NCI-H2107 treated with DMSO at 0.1 percent for 48 hours (cell line): Measurements from ENCODE around the gene CLDN20.
"Not testable (repeated sequence)": the region's sequence is repeated elsewhere in the genome, so short reads cannot be mapped to it uniquely, and the experiment has no call there.

Source experiments
- DNase-seq: peaks from one replicate; lab custom pipeline; 2025; ENCODE audit not compliant: unreplicated experiment; lab: John Stamatoyannopoulos, UW

CLDN20 gene, protein sequence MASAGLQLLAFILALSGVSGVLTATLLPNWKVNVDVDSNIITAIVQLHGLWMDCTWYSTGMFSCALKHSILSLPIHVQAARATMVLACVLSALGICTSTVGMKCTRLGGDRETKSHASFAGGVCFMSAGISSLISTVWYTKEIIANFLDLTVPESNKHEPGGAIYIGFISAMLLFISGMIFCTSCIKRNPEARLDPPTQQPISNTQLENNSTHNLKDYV

DNA sequence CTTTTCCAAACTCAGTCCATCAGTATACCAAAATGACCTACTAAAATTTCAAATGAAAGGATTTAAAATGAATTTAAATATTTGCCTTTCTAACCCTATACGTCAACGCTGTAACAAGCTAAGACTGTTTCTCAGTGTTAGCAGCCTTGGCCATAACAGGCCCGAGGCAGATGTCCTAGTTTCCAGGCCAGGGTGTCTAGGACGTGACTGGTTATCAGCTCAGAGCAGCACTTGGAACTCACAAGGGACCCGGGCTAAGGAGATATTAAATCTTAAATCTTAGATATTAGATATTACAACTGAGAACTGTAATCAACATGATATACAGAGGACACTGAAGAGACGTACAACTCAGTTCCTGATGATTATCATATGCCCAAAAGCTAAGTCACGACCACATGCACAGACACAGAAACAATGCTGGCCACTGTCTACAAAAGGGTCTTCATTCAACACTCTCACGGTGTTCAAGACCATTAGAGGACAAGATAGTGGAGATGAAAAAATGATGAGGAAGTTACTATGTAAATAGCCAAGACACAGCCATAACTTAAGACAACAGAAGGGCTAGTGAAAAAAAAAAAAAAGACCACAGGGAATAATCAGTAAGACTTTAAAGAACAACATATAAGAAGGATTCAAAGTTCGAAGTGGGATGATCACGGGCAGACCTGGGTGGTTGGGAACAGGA, at the start of gene CLDN20:
TSS of gene CLDN20 (plus strand) at position 641 of the 691 bp plus-strand sequence. CDS start 11,707 bp downstream, outside the sequence.
- no peak for DNase-seq

DNA sequence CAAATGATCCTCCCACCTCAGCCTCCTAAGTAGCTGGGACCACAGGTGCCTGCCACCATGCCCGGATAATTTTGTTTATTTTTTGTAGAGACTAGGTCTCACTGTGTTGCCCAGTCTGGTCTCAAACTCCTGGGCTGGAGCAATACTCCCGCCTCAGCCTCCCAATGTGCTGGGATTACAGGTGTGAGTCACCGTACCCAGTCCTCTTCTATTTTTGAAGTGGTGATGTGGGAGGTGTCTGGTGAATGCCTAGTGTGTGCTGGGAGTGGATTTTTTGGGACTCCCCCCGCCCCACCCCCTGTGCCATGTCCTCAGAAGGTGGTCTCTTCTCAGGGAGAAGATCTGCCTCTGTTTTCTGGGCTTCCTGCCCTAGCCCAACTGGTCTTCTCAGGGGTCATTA, 47.9 kb upstream of the CLDN20 start:
- DNase-seq = no peak

DNA sequence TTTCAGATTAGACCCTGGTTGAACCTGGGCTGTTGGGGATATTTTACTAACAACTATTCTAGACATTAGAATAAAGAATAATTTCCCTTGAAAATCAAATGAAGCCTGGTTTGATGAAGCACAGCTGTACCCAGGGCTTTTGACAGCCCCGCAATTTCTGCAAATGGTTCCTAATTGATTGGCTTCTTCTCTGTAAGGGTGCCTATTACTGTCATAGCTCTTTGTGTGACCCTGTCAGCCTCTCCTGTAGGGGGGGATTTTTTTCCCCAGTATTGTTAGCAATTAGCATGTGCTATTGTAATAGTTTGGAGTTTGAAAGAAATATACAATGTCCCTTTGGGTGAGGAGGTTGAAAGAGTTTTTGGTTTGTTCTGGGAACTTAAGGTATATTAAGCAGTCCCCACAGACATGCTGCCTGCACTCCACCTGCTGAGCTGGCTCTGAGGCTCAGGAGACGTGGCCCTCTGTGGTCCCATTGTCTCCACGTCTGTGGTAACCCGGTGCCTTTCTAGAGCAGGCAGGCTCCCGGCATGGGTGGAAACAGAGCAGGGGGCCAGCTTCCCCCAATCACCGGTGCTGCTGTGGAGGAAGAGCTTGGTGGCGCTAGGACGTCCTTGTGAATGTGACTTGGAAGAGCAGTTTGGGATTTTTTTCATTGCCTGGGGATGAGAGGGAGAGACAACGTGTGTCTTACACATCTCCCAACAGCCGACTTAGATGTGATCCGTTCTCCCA, 47.3 kb upstream of the CLDN20 start:
- peak; percentile 23 for DNase-seq

DNA sequence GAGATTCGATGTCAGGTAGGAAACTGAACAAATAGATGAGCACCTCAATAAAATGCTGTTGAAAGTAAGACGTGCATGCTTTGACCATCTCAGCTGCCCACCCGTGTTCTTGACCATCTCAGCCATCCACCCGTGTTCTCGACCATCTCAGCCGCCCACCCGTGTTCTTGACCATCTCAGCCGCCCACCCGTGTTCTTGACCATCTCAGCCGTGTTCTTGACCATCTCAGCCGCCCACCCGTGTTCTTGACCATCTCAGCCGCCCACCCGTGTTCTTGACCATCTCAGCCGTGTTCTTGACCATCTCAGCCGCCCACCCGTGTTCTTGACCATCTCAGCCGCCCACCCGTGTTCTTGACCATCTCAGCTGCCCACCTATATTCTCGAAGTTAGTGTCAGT, 45.1 kb upstream of the CLDN20 start:
- DNase-seq = not testable (repeated sequence)

DNA sequence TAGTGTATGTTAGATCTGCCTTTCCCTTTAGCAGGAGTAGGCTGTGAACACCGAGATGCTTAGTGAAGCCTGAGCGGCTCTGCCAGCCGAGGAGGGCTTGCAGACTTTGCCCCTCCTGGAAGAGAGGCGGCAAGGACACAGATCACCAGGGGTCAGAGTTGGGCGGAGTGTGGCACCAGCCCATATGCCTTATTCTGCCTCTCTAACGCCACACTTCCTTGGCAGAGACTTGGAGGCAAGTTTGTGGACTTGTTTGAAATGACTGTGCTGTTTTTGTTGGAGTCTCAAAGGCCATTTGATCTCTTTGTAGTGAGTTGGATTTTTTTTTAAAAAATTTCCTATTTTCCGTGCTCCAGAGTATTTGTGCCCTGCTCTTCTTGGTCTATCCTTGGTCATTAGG, 44.5 kb upstream of the CLDN20 start:
- no peak for DNase-seq

DNA sequence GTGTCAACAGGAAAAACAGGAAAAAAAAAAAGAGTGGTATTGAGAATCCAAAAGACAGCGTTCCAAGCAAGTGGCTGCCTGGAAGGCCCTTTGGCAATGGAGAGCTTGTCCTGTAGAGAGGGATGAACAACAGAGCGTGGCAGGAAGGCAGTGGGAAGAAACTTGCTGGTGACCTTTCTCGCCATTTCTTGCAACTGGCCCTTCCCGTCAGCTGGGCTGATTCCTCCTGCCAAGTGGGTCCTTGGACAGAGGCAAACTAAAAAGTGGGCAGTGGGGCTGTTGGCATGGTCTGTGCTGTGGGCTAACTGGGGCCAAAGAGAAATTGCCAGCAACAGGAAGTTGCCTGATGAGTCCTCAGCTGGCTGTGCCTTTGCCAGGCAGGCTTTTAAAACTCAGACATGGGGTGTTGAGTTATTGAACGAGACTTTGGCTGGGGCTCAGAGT, 43.9 kb upstream of the CLDN20 start:
- DNase-seq = no peak

DNA sequence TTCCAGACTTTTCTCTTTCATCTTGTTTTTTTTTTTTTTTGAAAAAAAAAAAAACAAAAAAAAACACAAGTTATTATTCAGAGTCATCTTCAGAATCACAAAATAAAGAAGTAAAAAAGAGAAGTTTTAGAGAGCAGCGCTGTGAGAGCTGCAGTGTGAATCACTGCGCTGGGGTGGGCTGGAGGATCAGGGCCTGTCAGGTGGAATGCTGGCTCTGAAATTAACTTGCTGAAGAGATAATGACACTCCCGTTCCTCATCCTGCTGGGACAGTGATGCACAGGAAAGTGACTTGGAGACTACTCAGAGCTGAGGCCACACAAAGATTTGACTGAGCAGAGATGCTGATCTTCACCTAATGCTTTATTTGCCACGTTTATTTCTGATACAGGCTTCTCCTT, 42.7 kb upstream of the CLDN20 start:
- DNase-seq = no peak

DNA sequence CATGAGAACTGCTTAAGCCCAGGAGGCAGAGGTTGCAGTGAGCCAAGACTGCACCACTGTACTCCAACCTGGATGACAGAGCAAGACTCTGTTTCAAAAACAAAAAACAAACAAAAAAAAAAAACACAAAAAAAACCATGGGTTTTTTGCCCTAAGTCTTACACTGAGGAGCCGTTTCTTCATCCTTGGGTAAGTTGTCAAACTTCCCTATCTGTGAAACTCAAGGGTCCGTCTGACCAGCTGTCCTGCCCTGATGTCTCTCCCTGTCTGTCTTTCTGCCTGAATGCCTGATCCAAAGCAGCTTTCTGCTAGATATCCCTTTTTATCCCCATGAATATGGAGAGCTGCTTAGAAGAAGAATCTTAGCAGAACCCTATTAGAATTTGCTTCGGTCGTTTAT, 41.3 kb upstream of the CLDN20 start:
- DNase-seq = no peak

DNA sequence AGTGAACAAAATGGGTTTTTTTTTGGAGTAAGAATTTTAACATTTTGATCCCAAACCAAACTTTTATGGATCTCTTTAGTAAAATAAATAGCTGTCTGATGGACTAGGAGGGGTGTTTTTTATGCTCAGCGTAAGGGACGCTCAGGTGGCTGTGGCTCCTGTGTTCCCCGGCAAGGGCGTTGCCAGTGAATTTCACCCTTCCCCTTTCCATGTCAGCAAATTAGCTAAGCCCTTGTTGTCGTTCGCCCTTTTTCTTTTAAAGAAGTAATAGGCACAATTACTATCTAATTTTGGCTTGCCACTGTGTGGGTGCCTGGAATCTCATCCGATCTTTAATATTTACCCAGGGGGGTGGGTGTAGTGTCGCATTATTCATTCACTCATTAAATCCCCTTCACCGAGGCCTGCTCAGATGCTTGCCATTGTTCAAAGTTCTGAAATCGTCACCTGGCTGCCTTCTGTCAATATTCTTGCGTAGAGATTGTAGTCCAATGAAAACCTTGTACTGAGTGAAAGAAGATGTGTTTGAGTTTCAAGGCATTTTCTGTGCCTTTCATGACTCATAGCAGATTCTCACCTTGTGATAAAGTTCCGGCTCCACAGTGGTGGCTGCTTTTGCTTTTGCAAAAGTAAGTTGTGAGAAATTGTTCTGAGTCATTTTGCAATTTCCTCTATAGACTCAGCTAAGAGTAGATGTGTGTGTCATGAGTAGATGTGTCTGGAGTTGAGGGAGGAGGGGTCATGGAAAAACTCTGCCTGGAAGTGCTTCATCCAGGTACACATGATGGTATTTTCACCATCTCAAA, 40.0 kb upstream of the CLDN20 start:
- no peak for DNase-seq

DNA sequence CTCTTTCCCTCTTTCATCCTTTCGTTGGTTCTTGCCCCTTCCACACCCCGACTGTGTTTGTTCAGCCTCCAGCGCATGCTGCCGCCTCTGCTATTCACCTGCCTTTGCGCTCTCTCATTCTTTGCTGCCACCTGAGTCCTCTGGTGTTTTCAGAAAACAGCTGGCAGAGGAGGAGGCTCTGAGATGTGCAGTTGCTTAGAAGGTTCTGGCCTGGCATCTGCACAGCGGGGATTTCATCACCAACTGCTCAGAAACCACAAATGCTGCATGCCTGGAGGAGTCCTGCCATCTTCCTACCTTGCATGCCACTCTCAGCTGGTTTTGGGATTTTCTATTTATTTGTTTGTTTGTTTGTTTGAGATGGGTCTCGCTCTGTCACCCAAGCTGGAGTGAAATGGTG, 39.2 kb upstream of the CLDN20 start:
- no peak for DNase-seq

DNA sequence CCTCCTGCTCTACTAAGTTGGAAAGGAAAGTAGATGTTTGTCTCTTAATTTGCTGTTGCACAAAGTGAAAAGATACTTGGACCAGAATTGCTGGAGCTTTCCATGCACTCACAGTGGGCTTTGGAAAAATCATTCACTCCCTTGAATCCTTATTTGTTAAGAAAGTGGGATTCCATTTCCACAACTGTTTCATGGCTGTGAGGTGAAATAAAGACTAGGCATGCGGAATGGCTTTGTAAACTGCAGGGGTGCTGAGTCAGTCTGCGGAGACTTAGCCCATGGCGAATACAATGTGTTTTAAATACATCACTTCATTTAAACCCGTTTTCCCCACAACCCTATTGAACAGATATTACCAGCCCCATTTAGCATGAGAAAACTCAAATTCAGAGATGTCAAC, 36.8 kb upstream of the CLDN20 start:
- DNase-seq = no peak

DNA sequence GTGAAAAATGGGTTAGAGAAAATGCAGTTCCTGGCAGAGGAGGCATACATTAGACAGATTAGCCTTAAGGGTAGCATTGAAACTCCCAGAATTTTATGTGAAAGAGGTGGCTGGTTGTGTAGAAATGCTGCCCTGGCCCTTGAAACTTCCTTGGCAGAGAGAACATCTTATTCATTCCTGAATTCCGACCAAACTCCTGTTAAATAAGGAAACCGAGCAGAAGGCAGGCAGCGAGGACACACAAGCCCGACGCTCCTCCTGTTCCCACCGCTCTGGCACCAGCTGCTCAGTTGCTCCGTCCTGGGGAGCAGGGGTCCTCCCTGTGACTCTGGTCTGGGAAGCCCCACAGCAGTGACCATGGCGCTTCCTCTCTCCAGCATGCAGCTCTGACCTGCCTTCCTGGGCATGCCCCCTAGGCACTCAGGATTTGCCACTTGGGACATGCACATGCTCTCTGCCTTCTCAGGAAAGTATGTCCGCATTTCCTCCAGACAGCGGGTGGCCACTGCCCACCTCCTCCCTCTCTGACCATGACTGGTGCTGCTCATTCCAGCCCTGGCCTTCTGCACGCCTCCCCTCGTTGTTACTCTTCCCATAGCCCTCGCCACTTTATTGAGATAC, 35.2 kb upstream of the CLDN20 start:
- DNase-seq = no peak

DNA sequence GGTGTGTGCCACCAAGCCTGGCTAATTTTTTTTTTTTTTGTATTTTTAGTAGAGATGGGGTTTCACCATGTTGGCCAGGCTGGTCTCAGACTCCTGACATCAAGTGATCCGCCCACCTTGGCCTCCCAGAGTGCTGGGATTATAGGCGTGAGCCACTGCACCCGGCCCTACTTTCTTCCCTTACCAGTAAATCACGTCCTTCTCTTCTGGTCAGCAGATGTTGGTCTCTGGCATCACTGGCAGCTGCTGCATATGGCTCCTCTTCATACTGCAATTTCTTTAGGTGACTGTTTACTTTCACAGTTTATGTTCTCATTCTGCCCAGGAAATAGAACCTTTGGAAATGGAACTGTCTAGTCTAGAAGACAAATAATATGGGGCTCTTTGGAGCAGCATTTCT, 32.8 kb upstream of the CLDN20 start:
- not testable (repeated sequence) for DNase-seq

DNA sequence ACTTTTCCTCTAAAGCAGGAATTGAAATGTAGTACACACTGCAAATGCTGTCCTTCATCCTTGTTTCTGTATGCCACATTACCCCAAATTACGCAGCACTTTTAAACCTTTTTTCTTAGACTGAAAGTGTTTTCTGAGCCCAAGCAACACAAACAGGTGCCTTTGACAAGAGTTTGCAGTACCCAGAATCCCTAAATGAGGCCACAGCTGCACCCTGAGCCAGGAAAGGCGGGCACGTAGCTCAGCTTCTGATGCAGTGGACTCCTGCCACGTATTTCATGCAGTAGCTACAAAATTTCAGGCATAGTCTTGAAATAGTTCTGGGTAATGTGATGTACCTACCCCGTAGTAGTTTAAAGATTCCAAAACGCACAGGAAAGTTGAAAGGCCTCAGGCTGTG, 31.0 kb upstream of the CLDN20 start:
- no peak for DNase-seq

DNA sequence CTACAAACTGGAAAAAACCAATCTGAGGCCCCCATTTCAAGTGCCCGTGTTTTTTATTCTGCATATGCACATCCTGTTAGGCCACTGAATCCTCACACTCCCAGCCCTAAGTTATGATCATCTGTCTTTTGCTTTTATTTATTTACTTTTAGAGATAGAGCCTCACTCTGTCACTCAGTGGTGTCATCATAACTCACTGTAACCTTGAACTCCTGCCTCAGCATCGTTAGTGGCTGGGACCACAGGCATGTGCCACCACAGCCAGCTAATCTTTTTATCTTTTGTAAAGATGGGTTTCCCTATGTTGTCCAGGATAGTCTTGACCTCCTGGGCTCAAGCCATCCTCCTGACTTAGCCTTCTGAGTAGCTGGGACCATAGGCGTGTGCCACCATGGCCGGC, 29.6 kb upstream of the CLDN20 start:
- DNase-seq = no peak

DNA sequence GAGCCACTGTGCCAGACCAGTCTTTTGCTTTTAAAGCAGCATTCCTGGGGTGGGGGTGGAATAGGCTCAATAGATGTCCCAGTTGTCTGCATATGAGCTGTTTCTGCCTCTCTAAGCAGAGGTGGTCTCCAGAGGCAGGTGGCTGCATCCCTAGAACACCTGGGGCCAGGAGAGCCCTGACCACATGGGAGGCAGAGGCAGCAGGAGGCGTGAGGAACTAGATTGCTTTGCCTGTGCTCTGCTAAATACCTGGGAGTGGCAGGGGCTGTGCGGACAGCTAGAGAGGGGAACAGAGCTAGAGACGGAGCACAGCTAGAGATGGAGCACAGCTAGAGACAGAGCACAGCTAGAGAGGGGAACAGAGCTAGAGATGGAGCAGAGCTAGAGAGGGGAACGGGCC, 29.1 kb upstream of the CLDN20 start:
- DNase-seq = no peak

DNA sequence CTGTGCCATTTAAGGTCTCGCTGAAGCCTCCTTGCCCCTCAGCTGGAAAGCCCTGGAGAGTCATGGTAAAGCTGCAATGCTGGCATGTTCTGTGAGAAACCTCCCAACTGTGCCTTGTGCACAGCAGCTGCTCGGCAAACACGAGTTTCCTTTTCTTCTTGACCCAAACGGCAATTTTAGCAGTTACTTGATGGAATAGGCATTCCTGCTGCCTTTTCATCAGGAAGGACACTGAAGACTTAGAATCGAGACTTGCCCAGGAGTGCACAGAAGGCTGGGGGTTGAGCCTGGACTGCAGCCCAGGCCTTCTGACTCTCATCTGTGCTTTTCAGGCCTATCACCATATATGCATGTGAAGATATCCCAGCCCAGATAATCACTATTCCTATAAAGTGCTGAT, 28.7 kb upstream of the CLDN20 start:
- DNase-seq = no peak

DNA sequence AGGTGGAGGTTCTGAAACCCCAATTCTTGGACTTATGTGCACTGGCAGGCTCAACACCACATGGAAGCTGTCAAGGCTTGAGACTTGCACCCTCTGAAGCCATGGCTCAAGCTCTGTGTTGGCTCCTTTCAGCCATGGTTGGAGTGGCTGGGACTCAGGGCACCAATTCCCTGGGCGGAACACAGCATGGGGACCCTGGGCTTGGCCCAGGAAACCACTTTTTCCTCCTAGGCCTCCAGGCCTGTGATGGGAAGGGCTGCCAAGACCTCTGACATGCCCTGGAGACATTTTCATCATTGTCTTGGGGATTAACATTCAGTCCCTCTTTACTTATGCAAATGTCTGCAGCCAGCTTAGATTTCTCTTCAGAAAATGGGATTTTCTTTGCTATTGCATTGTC, 26.2 kb upstream of the CLDN20 start:
- DNase-seq = no peak

DNA sequence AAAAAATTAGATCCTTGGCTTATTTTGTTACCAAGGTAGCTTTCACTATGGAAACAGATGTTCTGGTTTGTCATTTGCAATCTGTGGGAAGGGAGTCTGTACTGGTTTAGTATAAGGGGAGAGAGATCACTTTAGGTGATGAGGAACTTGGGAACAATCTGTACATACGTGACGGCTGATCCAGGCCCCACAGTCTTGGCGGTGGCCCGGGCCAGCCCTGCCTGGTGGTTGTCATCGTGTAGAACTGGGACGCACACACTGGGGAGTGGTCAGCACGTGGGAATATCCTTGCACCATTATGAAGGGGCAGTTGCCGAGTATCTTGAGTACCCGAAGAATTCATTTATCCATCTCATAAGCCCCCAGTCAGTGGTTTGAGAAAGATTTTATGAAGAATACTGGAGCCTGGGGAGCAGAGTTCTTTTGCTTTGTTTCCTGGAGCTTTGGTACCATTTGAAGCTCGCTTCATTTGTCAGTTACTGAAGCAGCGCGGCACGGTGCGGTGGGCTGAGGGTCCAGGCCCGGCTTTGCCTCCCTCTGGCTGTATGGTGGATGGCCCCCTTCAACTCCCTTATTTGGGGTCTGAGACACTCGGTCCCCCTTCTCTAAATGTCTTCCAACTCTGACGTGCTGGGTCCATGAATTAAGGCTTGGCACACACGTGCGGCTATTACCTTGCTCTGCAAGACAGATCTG, 22.8 kb upstream of the CLDN20 start:
- DNase-seq = no peak

DNA sequence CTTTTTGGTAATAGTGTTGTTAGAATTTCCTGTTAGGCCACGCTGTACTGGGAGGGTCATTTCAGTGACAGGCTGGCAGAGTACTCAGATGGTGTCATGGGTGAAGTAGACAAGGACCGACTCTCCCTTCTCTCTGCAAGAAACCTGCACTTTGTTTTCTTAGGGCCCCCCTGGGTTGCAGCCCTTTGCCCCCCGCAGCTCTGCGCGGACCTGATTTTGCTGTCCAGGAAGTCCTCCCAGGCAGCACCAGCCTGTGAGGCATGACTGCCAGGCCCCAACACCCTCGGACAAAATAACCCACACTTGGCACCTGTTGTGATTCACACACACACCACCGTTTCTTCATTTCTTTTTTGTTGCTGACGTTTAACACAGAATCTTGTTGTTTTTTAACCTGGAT, 21.8 kb upstream of the CLDN20 start:
- no peak for DNase-seq
